K562 (cell line): ENCODE results near the gene GNAI3. TPM values are rescaled to one million over a fixed set of nuclear protein-coding genes. Genes with fewer than 3 reads are reported as not detected.

Experiments used
- CCAR2 ChIP-seq: fragments of 200-400 bp; formaldehyde crosslinking; IDR thresholded peaks from 2 replicates; pipeline ENCODE4 v1.6.1; 2017; ENCODE audit warnings: mild to moderate bottlenecking, low read depth, low read length
- CHD4 ChIP-seq: fragments of 200-600 bp; sonication (generic); IDR thresholded peaks from 3 replicates; pipeline ENCODE4 v1.6.1; 2012; ENCODE audit warnings: low read depth, mild to moderate bottlenecking, mixed read lengths, low read length, inconsistent platforms; ENCODE audit not compliant: insufficient read depth, insufficient replicate concordance, poor library complexity, severe bottlenecking
- DIDO1 ChIP-seq: fragments of 450-650 bp; IDR thresholded peaks from 2 replicates; pipeline ENCODE4 v1.6.1; 2016; ENCODE audit warnings: low read depth, missing biosample characterization, missing genetic modification characterization
- E2F4 ChIP-seq: sonication (generic); formaldehyde crosslinking; IDR thresholded peaks from 2 replicates; pipeline ENCODE4 v1.8.0; 2022; ENCODE audit warnings: mild to moderate bottlenecking, low read depth, missing genetic modification reagents
- ELK1 ChIP-seq: sonication (generic); formaldehyde crosslinking; IDR thresholded peaks from 2 replicates; pipeline ENCODE4 v1.8.1; 2022; ENCODE audit warnings: missing genetic modification reagents
- FOSL1 ChIP-seq: fragments of 200-800 bp; sonication (Bioruptor generic); conservative IDR thresholded peaks from 2 replicates; pipeline ENCODE4 v1.6.1; 2016; ENCODE audit warnings: missing genetic modification characterization, missing compliant biosample characterization
- GABPB2 ChIP-seq: fragments of 250-450 bp; sonication (Bioruptor Pico); conservative IDR thresholded peaks from 2 replicates; pipeline ENCODE4 v1.5.1; 2021; ENCODE audit warnings: mild to moderate bottlenecking
- HIVEP1 ChIP-seq: fragments of 250-450 bp; sonication (Bioruptor Pico); IDR thresholded peaks from 2 replicates; pipeline ENCODE4 v1.4.0; 2020; ENCODE audit warnings: mild to moderate bottlenecking
- ID3 ChIP-seq, 2 experiments: fragments of 250-450 bp in 1 of 2; fragments of 450-650 bp in 1 of 2; sonication (Bioruptor Pico) in 1 of 2; IDR thresholded peaks; 2 replicates each; pipeline versions ENCODE4 v1.6.1 to v1.8.0; 2016 to 2021; ENCODE audit warnings: mild to moderate bottlenecking in 2 of 2, moderate library complexity in 2 of 2, missing compliant biosample characterization in 1 of 2, missing genetic modification characterization in 1 of 2
- KHSRP ChIP-seq: fragments of 450-650 bp; IDR thresholded peaks from 2 replicates; pipeline ENCODE4 v1.6.1; 2017
- NFXL1 ChIP-seq: fragments of 450-650 bp; formaldehyde crosslinking; IDR thresholded peaks from 2 replicates; pipeline ENCODE4 v1.4.0; 2021; ENCODE audit warnings: mild to moderate bottlenecking
- NRF1 ChIP-seq, 2 experiments: fragments of 450-650 bp; IDR thresholded peaks in 1 of 2; conservative IDR thresholded peaks in 1 of 2; 2 replicates each; pipeline ENCODE4 v1.6.1; 2014; ENCODE audit warnings: mild to moderate bottlenecking in 2 of 2
- TCF7L2 ChIP-seq: fragments of 150-350 bp; IDR thresholded peaks from 2 replicates; pipeline ENCODE4 v1.6.1; 2016; ENCODE audit warnings: low read depth, mild to moderate bottlenecking, low read length, moderate library complexity
- TFAP4 ChIP-seq: sonication (generic); formaldehyde crosslinking; IDR thresholded peaks from 2 replicates; pipeline ENCODE4 v1.8.0; 2022; ENCODE audit warnings: missing genetic modification reagents, mild to moderate bottlenecking, moderate library complexity, borderline replicate concordance
- USF2 ChIP-seq: sonication (generic); formaldehyde crosslinking; IDR thresholded peaks from 2 replicates; pipeline ENCODE4 v1.5.0; 2020; ENCODE audit warnings: missing genetic modification reagents
- ZFP36 ChIP-seq: fragments of 150-350 bp; IDR thresholded peaks from 2 replicates; pipeline ENCODE4 v1.6.1; 2018; ENCODE audit warnings: low read length, low read depth; ENCODE audit not compliant: partially characterized antibody
- ZNF280B ChIP-seq: fragments of 250-450 bp; sonication (Bioruptor Pico); IDR thresholded peaks from 2 replicates; pipeline ENCODE4 v1.5.1; 2021; ENCODE audit warnings: mild to moderate bottlenecking
- ZNF408 ChIP-seq: fragments of 250-450 bp; sonication (Bioruptor Pico); IDR thresholded peaks from 2 replicates; pipeline ENCODE4 v1.4.0; 2020; ENCODE audit warnings: low read depth, mild to moderate bottlenecking, moderate library complexity
- ZNF436 ChIP-seq: fragments of 250-450, 450-650 bp; sonication (Bioruptor Pico); formaldehyde crosslinking; IDR thresholded peaks from 2 replicates; pipeline ENCODE4 v1.7.0; 2020; ENCODE audit warnings: mild to moderate bottlenecking
- ZNF507 ChIP-seq: conservative IDR thresholded peaks from 2 replicates; pipeline ENCODE4 v1.6.1; 2017; ENCODE audit warnings: missing genetic modification characterization, missing compliant biosample characterization
- ZNF830 ChIP-seq: fragments of 250-450 bp; sonication (Bioruptor Pico); IDR thresholded peaks from 2 replicates; pipeline ENCODE4 v1.5.0; 2021; ENCODE audit warnings: mild to moderate bottlenecking
- polyA plus RNA-seq, 8 experiments: library from polyadenylated mRNA; depleted of rRNA in 4 of 8; stranded (reverse) in 5 of 8; unstranded in 3 of 8; fragments of >200 nt; fragmentation: Nextera tagmentation in 2 of 8; fragmentation: Illumina TruSeq in 1 of 8; extraction: Ambion mirVana in 2 of 8; extraction: Trizol in 1 of 8; gene quantifications; 2 replicates each; pipeline versions ENCODE4 v1.2.1 to v1.2.3, GENCODE V29; 2011 to 2014; ENCODE audit warnings: inconsistent platforms in 1 of 8, missing spikeins in 1 of 8
- total RNA-seq, 7 experiments: library from RNA; depleted of rRNA in 6 of 7; stranded (reverse); fragments of >200 nt in 6 of 7; fragmentation: Illumina TruSeq in 2 of 7; extraction: Trizol in 2 of 7; gene quantifications; 2 replicates each; pipeline versions ENCODE4 v1.2.1 to v1.2.3, GENCODE V29; 2011 to 2021; ENCODE audit warnings: low replicate concordance in 1 of 7

GNAI3 gene
- total and polyA plus RNA-seq, 9 of the 15 experiments (the other 6 are each of a cell fraction or from before 2014, with no cell fraction given), result 6.3 to 13.2 (median 8.9) TPM

- TF ChIP-seq ELK1 (CRISPR knock-in tag) (no peak), ZNF507 (tag) (no peak), KHSRP (no peak), ZNF408 (no peak), CCAR2 (no peak), HIVEP1 (no peak), ID3 (CRISPR knock-in tag; IDR thresholded peaks at IDR 0.05) (no peak), ID3 (tag; IDR thresholded peaks at IDR 0.05) (peak; percentile 74), ZNF280B (CRISPR knock-in tag) (no peak), TCF7L2 (no peak), DIDO1 (tag) (no peak), E2F4 (CRISPR knock-in tag) (no peak), FOSL1 (tag) (no peak), GABPB2 (no peak), ZNF436 (CRISPR knock-in tag) (no peak), ZNF830 (no peak), USF2 (0 out of 2 replicates have a peak, but pooled peaks have one; percentile 3), NFXL1 (no peak), NRF1 (conservative IDR thresholded peaks at IDR 0.05 in 1 of 2, IDR thresholded peaks at IDR 0.05 in 1 of 2) (peak; percentile 74 to 82), CHD4 (no peak), ZFP36 (no peak), TFAP4 (CRISPR knock-in tag) (no peak)
These were observed 39.0 kb upstream of the GNAI3 start, which contains the start of gene AMIGO1 (continued) for GRCh38 chr1:109509176-109510134.
